Measurements from ENCODE around the gene HSD17B14.

The HSD17B14 gene

DNA sequence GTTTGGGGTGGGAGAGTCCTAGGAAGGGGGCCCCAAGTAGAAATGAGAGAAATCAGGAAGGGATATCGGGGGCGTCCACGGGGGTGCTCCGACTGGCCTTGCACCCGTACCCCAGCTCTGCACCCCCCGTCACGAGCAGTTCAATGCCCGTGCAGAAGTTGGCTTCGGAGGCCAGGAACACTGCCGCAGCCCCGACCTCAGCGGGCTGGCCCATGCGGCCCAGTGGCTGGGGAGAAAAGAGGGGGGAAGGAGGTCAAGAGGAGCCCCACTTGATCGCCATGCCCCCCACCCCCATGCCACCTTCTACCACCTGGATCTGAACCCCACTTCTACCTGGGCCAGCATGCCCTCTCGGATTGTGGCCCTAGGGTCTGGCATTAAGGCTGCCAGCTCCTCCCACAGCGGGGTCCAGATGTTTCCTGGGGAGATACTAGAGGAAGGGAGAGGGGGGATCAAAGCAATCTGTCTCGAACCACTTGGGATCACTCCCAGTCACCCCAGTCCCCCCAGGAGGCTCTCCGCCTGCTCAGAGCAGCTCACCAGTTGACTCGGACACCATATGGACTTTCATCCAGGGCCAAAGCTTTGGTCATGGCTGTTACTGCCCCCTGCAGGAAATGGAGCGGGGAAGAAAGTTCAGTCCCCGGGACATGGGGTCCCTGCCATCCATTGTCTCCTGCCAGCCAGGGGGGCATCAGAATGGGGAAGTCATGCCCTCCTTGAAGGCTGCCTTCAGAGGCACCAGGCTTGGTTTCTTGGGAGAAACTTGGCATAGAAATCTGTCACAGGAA is 23.0 kb downstream of the HSD17B14 start:
- FAIRE-seq, result no peak
- TF ChIP-seq, protein P1, sequence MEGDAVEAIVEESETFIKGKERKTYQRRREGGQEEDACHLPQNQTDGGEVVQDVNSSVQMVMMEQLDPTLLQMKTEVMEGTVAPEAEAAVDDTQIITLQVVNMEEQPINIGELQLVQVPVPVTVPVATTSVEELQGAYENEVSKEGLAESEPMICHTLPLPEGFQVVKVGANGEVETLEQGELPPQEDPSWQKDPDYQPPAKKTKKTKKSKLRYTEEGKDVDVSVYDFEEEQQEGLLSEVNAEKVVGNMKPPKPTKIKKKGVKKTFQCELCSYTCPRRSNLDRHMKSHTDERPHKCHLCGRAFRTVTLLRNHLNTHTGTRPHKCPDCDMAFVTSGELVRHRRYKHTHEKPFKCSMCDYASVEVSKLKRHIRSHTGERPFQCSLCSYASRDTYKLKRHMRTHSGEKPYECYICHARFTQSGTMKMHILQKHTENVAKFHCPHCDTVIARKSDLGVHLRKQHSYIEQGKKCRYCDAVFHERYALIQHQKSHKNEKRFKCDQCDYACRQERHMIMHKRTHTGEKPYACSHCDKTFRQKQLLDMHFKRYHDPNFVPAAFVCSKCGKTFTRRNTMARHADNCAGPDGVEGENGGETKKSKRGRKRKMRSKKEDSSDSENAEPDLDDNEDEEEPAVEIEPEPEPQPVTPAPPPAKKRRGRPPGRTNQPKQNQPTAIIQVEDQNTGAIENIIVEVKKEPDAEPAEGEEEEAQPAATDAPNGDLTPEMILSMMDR (IDR thresholded peaks at IDR 0.05; ENCODE audit: insufficient read depth, missing control alignments), result peak; percentile 2
- DNase-seq (ENCODE audit: insufficient read length, low spot score), result no peak

DNA sequence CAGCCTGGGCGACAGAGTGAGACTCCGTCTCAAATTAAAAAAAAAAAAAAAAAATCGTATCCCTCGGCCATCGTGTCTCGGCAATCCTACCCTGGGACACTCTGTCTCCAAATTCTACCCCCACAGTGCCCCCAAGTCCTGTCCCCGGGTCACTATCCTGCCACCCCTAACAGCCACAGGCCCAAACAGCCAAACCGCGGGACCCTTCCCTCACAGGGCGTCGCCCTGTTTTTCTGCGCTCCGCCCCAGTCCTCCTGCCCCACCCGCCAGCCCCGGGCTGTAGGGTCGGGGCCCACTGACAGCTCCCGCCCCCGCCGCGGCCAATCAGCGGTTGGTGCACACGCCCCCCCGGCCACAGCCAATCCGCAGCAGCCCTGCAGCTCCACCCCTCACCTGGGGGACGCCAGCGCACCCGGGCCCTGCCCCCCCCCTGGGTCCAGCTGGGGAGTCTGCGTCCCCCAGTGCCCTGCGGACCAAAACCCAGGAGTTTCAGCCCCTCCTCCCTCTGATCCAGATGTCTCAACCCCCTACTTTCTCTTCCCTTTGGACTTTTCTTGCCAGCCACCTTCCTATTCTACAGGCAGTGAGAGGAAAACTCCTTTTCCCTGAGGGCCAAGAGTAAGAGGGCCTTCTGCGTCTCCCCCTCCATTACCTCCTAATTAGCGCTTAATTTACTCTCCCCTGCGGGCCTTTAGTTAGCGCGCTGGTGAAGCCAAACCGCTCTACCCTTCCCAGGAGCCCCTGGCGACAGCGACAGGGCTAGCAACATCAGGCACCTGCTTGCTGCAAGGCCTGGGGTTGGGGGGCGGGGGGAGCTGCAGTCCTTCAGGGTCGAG is 24.0 kb downstream of the HSD17B14 start:
- TF ChIP-seq, protein P1 (IDR thresholded peaks at IDR 0.05; ENCODE audit: insufficient read depth, missing control alignments), result no peak
- FAIRE-seq, result no peak
- peak; percentile 98 for DNase-seq (ENCODE audit: insufficient read length, low spot score)

DNA sequence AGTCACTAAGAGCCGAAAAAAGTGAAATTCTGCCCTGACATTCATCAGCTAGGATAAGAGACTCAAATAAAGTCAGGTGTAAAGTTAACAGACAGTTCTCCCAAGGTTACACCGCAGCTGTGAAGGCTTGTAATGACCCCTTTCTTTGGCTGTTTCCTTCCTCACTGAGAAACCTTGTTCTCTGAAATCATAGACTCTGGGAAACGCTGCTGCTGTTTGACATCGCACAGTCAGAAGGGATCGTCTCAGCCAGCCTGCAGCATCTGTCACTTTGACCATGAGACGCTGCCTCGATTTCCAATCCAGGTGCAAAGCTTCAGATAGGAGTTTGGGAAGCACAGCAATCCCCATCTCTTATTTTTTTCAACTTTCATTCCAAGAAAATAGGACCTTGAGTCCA is 26.1 kb downstream of the HSD17B14 start:
- no peak for DNase-seq (ENCODE audit: insufficient read length, low spot score)
- FAIRE-seq, result no peak
- TF ChIP-seq, protein P1 (IDR thresholded peaks at IDR 0.05; ENCODE audit: insufficient read depth, missing control alignments), result no peak

DNA sequence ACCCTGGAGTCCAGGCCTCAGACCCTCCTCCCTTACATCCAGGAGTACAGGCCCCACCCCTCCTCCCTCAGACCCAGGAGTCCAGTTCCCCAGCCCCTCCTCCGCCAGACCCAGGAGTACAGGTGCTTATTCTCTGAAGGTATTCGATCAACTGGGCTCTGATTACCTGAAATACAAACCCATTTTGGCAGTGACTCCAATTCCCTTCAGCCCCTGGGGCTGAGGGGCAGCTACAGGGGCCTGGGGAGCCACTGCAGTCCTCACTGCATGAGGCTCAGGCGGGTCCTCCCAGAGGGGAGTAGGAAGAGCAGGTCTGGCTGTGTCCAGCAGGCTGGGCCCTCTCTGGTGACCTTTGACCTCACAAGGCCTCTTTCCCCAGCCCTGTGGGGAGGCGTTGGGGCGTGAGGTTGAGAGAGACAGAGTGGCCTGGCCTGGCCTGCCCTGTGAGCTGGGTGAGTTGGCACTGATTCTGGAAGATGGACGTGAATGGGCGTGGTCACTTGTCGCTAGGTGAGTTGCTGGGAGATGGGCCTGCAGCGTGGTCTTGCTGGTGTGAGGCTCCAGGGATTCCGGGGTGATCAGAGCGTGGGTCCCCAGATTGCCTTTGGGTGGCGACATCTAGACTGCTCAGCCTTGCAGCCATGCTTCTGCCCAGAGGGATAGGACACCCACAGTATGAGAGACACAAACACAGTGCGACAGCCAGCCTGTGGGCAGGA is 28.5 kb downstream of the HSD17B14 start:
- no peak for DNase-seq (ENCODE audit: insufficient read length, low spot score)
- TF ChIP-seq, protein P1 (IDR thresholded peaks at IDR 0.05; ENCODE audit: insufficient read depth, missing control alignments), result peak; percentile 2

DNA sequence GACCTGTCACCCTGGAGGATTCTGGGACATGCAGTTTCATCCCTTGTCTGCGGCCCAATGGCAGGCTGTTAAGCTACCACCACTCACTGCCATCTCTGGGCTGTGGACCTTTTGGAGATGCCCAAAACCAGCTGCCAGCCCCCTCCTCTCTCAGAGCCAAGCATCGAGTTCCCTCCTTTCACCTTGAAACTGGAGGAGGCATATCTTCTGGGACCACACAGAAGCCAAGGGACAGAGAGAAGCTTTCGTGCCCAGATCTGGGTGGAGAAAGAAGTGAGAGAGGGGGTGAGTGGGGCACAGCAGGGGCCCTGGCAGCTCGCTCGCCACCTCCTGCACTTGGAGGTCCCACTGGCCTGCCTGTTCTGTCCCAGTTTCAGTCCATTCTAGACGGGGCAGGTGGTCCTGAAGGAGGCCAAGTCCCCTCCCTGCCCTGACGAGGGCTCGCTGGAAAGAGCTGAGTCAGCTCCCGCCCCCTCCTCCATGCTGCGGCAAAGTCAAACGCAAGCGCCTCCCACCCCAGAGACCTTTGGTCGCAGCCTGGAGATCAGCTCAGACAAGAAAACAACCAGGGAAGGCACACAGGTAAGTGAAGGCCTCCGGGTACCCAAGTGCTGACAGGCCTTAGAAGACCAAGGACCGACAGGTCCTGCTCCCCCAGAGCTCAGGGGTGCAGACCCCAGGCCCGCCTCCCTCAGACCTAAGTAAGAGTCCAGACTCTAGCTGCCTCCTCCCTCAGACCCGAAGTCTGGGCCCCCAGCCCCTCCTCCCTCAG is 29.3 kb downstream of the HSD17B14 start:
- FAIRE-seq (no peak), DNase-seq (ENCODE audit: insufficient read length, low spot score) (no peak)

More for the DNA sequence above, 28.5 kb downstream of the HSD17B14 start:
- no peak for FAIRE-seq

DNA sequence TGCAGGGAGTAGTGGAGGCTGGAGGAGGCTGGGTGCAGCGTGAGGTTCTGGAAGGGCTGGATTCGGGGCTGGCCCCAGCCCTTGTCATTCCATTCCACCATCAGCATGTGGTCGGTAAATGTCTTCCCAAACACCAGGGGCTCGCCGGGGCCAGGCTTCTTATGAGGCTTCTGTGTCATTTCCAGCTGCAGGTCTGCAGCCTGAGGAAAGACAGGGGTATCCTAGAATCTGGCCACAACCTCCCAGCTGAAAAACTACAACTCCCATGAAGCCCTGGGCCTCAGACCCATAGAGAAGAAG is 29.8 kb downstream of the HSD17B14 start:
- FAIRE-seq (no peak), DNase-seq (ENCODE audit: insufficient read length, low spot score) (peak; percentile 75)
- TF ChIP-seq, protein P1 (IDR thresholded peaks at IDR 0.05; ENCODE audit: insufficient read depth, missing control alignments), result no peak

More for the DNA sequence above, 29.3 kb downstream of the HSD17B14 start:
- TF ChIP-seq, protein P1 (IDR thresholded peaks at IDR 0.05; ENCODE audit: insufficient read depth, missing control alignments), result no peak
